ENCODE data around the gene BICD2.

BICD2 gene

GRCh38 chr9:92669890-92670708 lies 94.5 kb downstream of the BICD2 start, which contains the start of gene IPPK:
Gene IPPK (minus strand): TSS chr9:92670131. CDS start chr9:92669988, 143 bp downstream.
- no peaks in the 10 kb centered on the region for H3K27me3 ChIP-seq (ENCODE audit: low read length)
- H3K36me3 ChIP-seq (ENCODE audit: low read length), result no peaks in the 10 kb centered on the region
- no peaks in the 10 kb centered on the region for H3K9me2 ChIP-seq (replicated peaks; ENCODE audit: insufficient read depth, low read length)
- no peaks in the 10 kb centered on the region for H4K20me1 ChIP-seq (ENCODE audit: low read depth, low read length)
- peak within 1 kb of the TSS; percentile 53 for H3K27ac ChIP-seq (ENCODE audit: low read depth, low read length)
- TF ChIP-seq, protein P1, sequence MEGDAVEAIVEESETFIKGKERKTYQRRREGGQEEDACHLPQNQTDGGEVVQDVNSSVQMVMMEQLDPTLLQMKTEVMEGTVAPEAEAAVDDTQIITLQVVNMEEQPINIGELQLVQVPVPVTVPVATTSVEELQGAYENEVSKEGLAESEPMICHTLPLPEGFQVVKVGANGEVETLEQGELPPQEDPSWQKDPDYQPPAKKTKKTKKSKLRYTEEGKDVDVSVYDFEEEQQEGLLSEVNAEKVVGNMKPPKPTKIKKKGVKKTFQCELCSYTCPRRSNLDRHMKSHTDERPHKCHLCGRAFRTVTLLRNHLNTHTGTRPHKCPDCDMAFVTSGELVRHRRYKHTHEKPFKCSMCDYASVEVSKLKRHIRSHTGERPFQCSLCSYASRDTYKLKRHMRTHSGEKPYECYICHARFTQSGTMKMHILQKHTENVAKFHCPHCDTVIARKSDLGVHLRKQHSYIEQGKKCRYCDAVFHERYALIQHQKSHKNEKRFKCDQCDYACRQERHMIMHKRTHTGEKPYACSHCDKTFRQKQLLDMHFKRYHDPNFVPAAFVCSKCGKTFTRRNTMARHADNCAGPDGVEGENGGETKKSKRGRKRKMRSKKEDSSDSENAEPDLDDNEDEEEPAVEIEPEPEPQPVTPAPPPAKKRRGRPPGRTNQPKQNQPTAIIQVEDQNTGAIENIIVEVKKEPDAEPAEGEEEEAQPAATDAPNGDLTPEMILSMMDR (IDR thresholded peaks at IDR 0.05; ENCODE audit: insufficient read depth, low read length, poor library complexity, severe bottlenecking), result no peak
- TF ChIP-seq EZH2phosphoT487 (conservative IDR thresholded peaks at IDR 0.05; ENCODE audit: low read length), result no peak
- peak within 1 kb of the TSS; percentile 84 for H3K9ac ChIP-seq (ENCODE audit: low read length)
- peak within 1 kb of the TSS; percentile 78 for H3K4me2 ChIP-seq (ENCODE audit: low read depth, low read length, poor library complexity, severe bottlenecking)
- peak within 1 kb of the TSS; percentile 71 for H3K4me3 ChIP-seq (ENCODE audit: insufficient read depth, low read length, poor library complexity, severe bottlenecking)
- no peaks in the 10 kb centered on the region for H3F3A ChIP-seq (ENCODE audit: insufficient read depth)
- H3K79me2 ChIP-seq (ENCODE audit: insufficient read depth, low read length), result peaks cover 54% of the 10 kb centered on the region
- peak within 1 kb of the TSS; percentile 79 for H2AFZ ChIP-seq (ENCODE audit: low read depth, low read length, severe bottlenecking)
- no peaks in the 10 kb centered on the region for H3K9me3 ChIP-seq (ENCODE audit: insufficient read depth, low read length)

DNA sequence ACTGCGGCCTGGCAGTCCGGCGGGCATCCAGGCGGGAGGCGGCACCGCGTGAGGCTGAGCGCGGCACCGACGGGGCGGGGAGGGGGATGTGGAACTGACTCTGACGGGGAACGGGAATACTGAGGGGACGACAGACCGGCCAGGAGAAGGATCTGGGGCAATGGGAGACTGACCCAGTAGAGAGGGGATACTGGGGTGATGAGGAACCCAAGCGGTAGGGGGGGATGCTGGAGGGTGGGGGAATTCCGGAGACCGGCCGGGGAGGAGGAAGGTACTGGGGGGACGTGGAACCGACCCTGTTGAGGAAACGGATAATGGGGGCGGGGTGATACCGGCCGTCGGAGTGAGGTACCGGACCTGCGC lies 95.1 kb downstream of the BICD2 start:
- Histone ChIP-seq H3K27ac (ENCODE audit: low read depth, low read length) (peak overlapping the region; percentile 39), H3K79me2 (ENCODE audit: insufficient read depth, low read length) (peaks cover 60% of the 10 kb centered on the region), H3K9ac (ENCODE audit: low read length) (peak overlapping the region; percentile 84), H2AFZ (ENCODE audit: low read depth, low read length, severe bottlenecking) (peak overlapping the region; percentile 79), H3F3A (ENCODE audit: insufficient read depth) (no peaks in the 10 kb centered on the region), H3K4me3 (ENCODE audit: insufficient read depth, low read length, poor library complexity, severe bottlenecking) (peak overlapping the region; percentile 71), H4K20me1 (ENCODE audit: low read depth, low read length) (no peaks in the 10 kb centered on the region), H3K4me2 (ENCODE audit: low read depth, low read length, poor library complexity, severe bottlenecking) (peak overlapping the region; percentile 78), H3K36me3 (ENCODE audit: low read length) (no peaks in the 10 kb centered on the region), H3K9me2 (replicated peaks; ENCODE audit: insufficient read depth, low read length) (no peaks in the 10 kb centered on the region), H3K9me3 (ENCODE audit: insufficient read depth, low read length) (no peaks in the 10 kb centered on the region), H3K27me3 (ENCODE audit: low read length) (no peaks in the 10 kb centered on the region)
- no peak for TF ChIP-seq EZH2phosphoT487 (conservative IDR thresholded peaks at IDR 0.05; ENCODE audit: low read length)
- TF ChIP-seq, protein P1 (IDR thresholded peaks at IDR 0.05; ENCODE audit: insufficient read depth, low read length, poor library complexity, severe bottlenecking), result no peak

DNA sequence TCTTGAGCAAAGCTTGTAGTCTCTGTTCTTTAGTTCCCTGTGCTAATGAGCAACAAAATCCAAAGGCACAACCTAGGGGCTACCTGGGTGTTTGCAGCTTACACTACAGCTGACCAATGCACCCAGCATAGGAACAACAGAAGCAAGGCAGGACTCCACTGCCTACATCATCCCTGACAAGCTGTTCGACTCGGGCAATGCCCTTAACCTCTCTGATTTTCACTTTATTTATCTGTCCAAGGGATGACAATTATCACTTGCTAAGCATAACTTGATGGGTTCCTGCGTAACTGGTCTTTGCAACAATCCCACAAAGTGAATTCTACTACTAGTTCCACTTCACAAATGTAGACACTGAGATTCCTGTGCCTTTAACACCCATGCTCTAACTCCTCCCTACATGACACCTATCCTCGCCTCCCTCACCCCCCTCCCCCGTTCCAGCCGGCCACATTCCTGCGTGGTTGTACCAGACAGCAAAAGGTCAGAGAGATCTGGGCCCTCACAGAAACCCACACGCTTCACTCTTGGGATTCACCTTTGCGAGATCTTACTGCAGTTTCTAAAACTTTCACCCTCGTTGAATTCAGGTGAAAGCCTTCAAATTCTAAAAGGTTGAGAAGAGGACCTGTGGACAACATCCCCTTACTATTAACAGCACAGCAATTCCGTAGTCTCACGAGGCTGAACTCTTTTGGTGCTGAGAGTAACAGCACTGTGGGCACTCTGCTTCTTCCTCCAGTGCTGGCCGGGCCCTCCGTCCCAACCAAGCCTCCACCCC lies 95.7 kb downstream of the BICD2 start:
- Histone ChIP-seq H3F3A (ENCODE audit: insufficient read depth) (no peaks in the 10 kb centered on the region), H4K20me1 (ENCODE audit: low read depth, low read length) (no peaks in the 10 kb centered on the region), H3K9ac (ENCODE audit: low read length) (peak overlapping the region; percentile 84), H3K4me3 (ENCODE audit: insufficient read depth, low read length, poor library complexity, severe bottlenecking) (peak overlapping the region; percentile 71), H3K36me3 (ENCODE audit: low read length) (no peaks in the 10 kb centered on the region), H3K4me2 (ENCODE audit: low read depth, low read length, poor library complexity, severe bottlenecking) (peak overlapping the region; percentile 78), H3K9me2 (replicated peaks; ENCODE audit: insufficient read depth, low read length) (no peaks in the 10 kb centered on the region), H3K27me3 (ENCODE audit: low read length) (no peaks in the 10 kb centered on the region), H3K79me2 (ENCODE audit: insufficient read depth, low read length) (peaks cover 66% of the 10 kb centered on the region), H3K9me3 (ENCODE audit: insufficient read depth, low read length) (no peaks in the 10 kb centered on the region), H2AFZ (ENCODE audit: low read depth, low read length, severe bottlenecking) (peak overlapping the region; percentile 79), H3K27ac (ENCODE audit: low read depth, low read length) (peak overlapping the region; percentile 39)
- no peak for TF ChIP-seq EZH2phosphoT487 (conservative IDR thresholded peaks at IDR 0.05; ENCODE audit: low read length)
- TF ChIP-seq, protein P1 (IDR thresholded peaks at IDR 0.05; ENCODE audit: insufficient read depth, low read length, poor library complexity, severe bottlenecking), result no peak
